HCT116 (cell line): Measurements from ENCODE around the gene SYTL5.

Source experiments
- CTCF ChIP-seq, 3 experiments: fragments of 200-600 bp in 1 of 3; sonication (generic) in 1 of 3; IDR thresholded peaks in 2 of 3; conservative IDR thresholded peaks in 1 of 3; 2 replicates each; pipeline ENCODE4 v1.5.1; 2012 to 2017; ENCODE audit warnings: low read depth in 2 of 3, low read length in 2 of 3, antibody characterized with exemption in 1 of 3, borderline replicate concordance in 1 of 3, control low read depth in 1 of 3, mild to moderate bottlenecking in 1 of 3, mixed read lengths in 1 of 3, mixed run types in 1 of 3, moderate library complexity in 1 of 3; ENCODE audit not compliant: insufficient read depth in 1 of 3
- EGR1 ChIP-seq: IDR thresholded peaks from 2 replicates; pipeline ENCODE4 v1.6.1; 2012; ENCODE audit warnings: low read depth
- EZH2 ChIP-seq: fragments of 200-600 bp; sonication (generic); IDR thresholded peaks from 2 replicates; pipeline ENCODE4 v1.6.1; 2017; ENCODE audit warnings: antibody characterized with exemption, mixed run types
- JUND ChIP-seq: IDR thresholded peaks from 2 replicates; pipeline ENCODE4 v1.6.1; 2012
- MAX ChIP-seq: IDR thresholded peaks from 2 replicates; pipeline ENCODE4 v1.6.1; 2012
- POLR2A ChIP-seq: IDR thresholded peaks from 2 replicates; pipeline ENCODE4 v1.7.0; 2011; ENCODE audit warnings: borderline replicate concordance; ENCODE audit not compliant: insufficient read depth, insufficient read length; ENCODE audit errors: extremely low read depth
- POLR2AphosphoS5 ChIP-seq: IDR thresholded peaks from 2 replicates; pipeline ENCODE4 v1.6.1; 2011; ENCODE audit warnings: mild to moderate bottlenecking, low read depth, low read length, moderate library complexity
- REST ChIP-seq: IDR thresholded peaks from 2 replicates; pipeline ENCODE4 v1.6.1; 2012; ENCODE audit warnings: low read depth
- SP1 ChIP-seq: IDR thresholded peaks from 2 replicates; pipeline ENCODE4 v1.6.1; 2012; ENCODE audit warnings: low read depth
- ZNF274 ChIP-seq: fragments of 200-500 bp; sonication (Bioruptor generic); IDR thresholded peaks from 2 replicates; pipeline ENCODE4 v1.6.1; 2014; ENCODE audit warnings: mild to moderate bottlenecking, low read depth, low read length, inconsistent platforms

- TF ChIP-seq SP1 (no peak), POLR2AphosphoS5 (no peak), CTCF (IDR thresholded peaks at IDR 0.05 in 2 of 3, conservative IDR thresholded peaks at IDR 0.05 in 1 of 3; ENCODE audit: borderline replicate concordance in 1 of 3, insufficient read depth in 1 of 3, low read depth in 2 of 3, low read length in 2 of 3) (no peak), POLR2A (no peak), EGR1 (no peak), MAX (no peak), EZH2 (no peak), REST (no peak), JUND (no peak), ZNF274 (no peak)
These were observed 7.6 kb upstream of the SYTL5 start for GRCh38 chrX:37998586-37999262.
